Endodermal cell (in vitro differentiated cells): ENCODE data around the gene KYNU. TPM values are rescaled to one million over a fixed set of nuclear protein-coding genes. Genes with fewer than 3 reads are reported as not detected.

Experiments
- DNase-seq: peaks from one replicate; pipeline ENCODE4 v3.0.0-alpha.2; 2017
- H3K27ac ChIP-seq: 2 replicates; pipeline ENCODE4 v1.5.1; 2013; ENCODE audit warnings: mild to moderate bottlenecking, low read depth, low read length, moderate library complexity
- H3K27me3 ChIP-seq: 2 replicates; pipeline ENCODE4 v1.6.1; 2013; ENCODE audit warnings: mild to moderate bottlenecking, low read length, moderate library complexity; ENCODE audit not compliant: insufficient read depth, control insufficient read depth, poor library complexity, severe bottlenecking
- H3K36me3 ChIP-seq: 2 replicates; pipeline ENCODE4 v1.7.0; 2013; ENCODE audit warnings: mild to moderate bottlenecking, low read length, moderate library complexity; ENCODE audit not compliant: control insufficient read depth, insufficient read depth
- H3K4me1 ChIP-seq: one replicate; pipeline ENCODE4 v1.7.0; 2013; ENCODE audit warnings: low read length; ENCODE audit not compliant: control insufficient read depth, insufficient read depth
- H3K4me3 ChIP-seq: 2 replicates; pipeline ENCODE4 v1.5.1; 2013; ENCODE audit warnings: mild to moderate bottlenecking, low read length, moderate library complexity
- H3K9ac ChIP-seq: 2 replicates; pipeline ENCODE4 v1.6.1; 2013; ENCODE audit warnings: mild to moderate bottlenecking, low read length, moderate library complexity; ENCODE audit not compliant: poor library complexity, severe bottlenecking; ENCODE audit errors: extremely low read depth
- H3K9me3 ChIP-seq: 2 replicates; pipeline ENCODE4 v1.6.1; 2013; ENCODE audit warnings: mild to moderate bottlenecking, low read length, moderate library complexity; ENCODE audit not compliant: control insufficient read depth
- H3K27ac Mint-ChIP-seq: 2 replicates; pipeline ENCODE4 v1.8.0; 2020; ENCODE audit warnings: mixed read lengths
- H3K27me3 Mint-ChIP-seq: 2 replicates; pipeline ENCODE4 v1.8.0; 2021; ENCODE audit warnings: mild to moderate bottlenecking, mixed read lengths; ENCODE audit not compliant: insufficient read depth
- H3K36me3 Mint-ChIP-seq: 2 replicates; pipeline ENCODE4 v1.8.0; 2020; ENCODE audit warnings: low read depth, mixed read lengths
- H3K4me1 Mint-ChIP-seq: 2 replicates; pipeline ENCODE4 v1.8.0; 2020; ENCODE audit warnings: mixed read lengths
- H3K4me3 Mint-ChIP-seq: 2 replicates; pipeline ENCODE4 v1.8.0; 2020; ENCODE audit warnings: mild to moderate bottlenecking, moderate library complexity, mixed read lengths
- H3K9me3 Mint-ChIP-seq: 2 replicates; pipeline ENCODE4 v1.8.0; 2020; ENCODE audit warnings: mild to moderate bottlenecking, mixed read lengths
- WGBS, 2 experiments: methylation state at CpG; one replicate each; pipeline versions ENCODE4 v1.1.5 to v1.1.7; 2013; ENCODE audit warnings: missing lambda C conversion rate in 2 of 2, mixed read lengths in 1 of 2; ENCODE audit not compliant: insufficient coverage in 1 of 2, insufficient read length in 1 of 2; 5-methylcytosine and 5-hydroxymethylcytosine counted together
- total RNA-seq, 2 donors: library from RNA; stranded (reverse); fragmentation: NEBNext Ultra II Directional in 1 of 2; extraction: Animal tissue kit (Norgen Biotek cat#: 25700) in 1 of 2; gene quantifications; 2 replicates in 1 of 2; 3 replicates in 1 of 2; pipeline ENCODE4 v1.2.1, GENCODE V29; 2021
- TF ChIP-seq, protein P1 (sequence below): fragments of 200-600 bp; sonication (generic); conservative IDR thresholded peaks from 2 replicates; pipeline ENCODE4 v1.5.0; 2021; ENCODE audit warnings: antibody characterized with exemption, mild to moderate bottlenecking

The KYNU gene
- total RNA-seq, 2 donors from 2014 or later = 1.2 to 4.2 TPM

DNA sequence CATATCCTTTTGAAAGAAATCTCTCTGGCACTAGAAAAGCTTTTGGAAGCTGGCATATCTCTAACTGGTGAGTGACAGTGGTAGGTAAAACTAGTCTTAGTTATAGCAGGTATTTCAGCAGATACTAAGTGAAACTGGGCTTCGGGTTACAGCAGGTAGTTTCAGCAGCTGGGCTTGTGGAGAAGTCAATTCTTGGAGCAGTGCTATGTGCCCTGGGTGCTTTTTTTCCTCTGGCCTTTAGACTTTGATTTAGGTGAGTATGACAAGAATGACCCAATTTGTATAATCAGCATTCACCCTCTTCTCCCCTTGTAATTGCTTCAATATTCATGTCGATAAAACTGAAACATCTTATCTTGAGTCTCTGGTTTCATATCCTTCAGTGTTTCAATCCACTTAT lies 123.1 kb downstream of the KYNU start:
- H3K4me3 Mint-ChIP-seq = no peak overlapping the region
- Histone ChIP-seq H3K36me3 (no peaks in the 10 kb centered on the region), H3K27ac (no peak overlapping the region), H3K9ac (no peak overlapping the region), H3K4me3 (no peak overlapping the region), H3K27me3 (no peaks in the 10 kb centered on the region), H3K4me1 (no peaks in the 10 kb centered on the region), H3K9me3 (no peaks in the 10 kb centered on the region)
- H3K4me1 Mint-ChIP-seq = no peaks in the 10 kb centered on the region
- TF ChIP-seq, protein P1, sequence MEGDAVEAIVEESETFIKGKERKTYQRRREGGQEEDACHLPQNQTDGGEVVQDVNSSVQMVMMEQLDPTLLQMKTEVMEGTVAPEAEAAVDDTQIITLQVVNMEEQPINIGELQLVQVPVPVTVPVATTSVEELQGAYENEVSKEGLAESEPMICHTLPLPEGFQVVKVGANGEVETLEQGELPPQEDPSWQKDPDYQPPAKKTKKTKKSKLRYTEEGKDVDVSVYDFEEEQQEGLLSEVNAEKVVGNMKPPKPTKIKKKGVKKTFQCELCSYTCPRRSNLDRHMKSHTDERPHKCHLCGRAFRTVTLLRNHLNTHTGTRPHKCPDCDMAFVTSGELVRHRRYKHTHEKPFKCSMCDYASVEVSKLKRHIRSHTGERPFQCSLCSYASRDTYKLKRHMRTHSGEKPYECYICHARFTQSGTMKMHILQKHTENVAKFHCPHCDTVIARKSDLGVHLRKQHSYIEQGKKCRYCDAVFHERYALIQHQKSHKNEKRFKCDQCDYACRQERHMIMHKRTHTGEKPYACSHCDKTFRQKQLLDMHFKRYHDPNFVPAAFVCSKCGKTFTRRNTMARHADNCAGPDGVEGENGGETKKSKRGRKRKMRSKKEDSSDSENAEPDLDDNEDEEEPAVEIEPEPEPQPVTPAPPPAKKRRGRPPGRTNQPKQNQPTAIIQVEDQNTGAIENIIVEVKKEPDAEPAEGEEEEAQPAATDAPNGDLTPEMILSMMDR = no peak
- no peaks in the 10 kb centered on the region for H3K36me3 Mint-ChIP-seq
- H3K9me3 Mint-ChIP-seq = no peaks in the 10 kb centered on the region
- no peaks in the 10 kb centered on the region for H3K27me3 Mint-ChIP-seq
- H3K27ac Mint-ChIP-seq = no peak overlapping the region
- no peak for DNase-seq
- WGBS, 2 experiments = 92 to 100% methylated on average over 1 to 2 of the region's 2 CpGs

DNA sequence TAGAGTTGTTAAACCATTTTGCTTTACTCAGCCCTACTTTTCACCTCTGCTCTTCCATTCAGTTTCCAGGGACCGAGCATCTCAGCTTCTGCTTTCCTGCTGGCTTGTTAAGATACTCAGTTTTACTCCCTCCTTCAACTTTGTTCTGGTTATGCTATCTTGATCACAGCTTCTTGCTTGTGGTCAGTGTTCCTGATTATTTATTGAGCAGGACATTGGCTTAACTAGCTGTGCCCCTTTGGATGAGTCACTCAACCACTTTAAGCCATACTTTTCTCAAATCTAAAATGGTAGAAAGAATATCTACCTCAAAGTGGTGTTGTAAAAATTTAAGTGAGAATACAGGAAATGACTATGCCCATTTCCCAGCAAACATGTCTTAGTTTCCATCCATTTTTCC lies 124.0 kb downstream of the KYNU start:
- no peak for DNase-seq
- 92% methylated on average over 1 of the region's 1 CpG; no CpG with 5 or more reads in 1 of the 2 experiments for WGBS, 2 experiments
- no peaks in the 10 kb centered on the region for H3K4me1 Mint-ChIP-seq
- Histone ChIP-seq H3K36me3 (no peaks in the 10 kb centered on the region), H3K9ac (no peak overlapping the region), H3K4me3 (no peak overlapping the region), H3K27ac (no peak overlapping the region), H3K27me3 (no peaks in the 10 kb centered on the region), H3K9me3 (no peaks in the 10 kb centered on the region), H3K4me1 (no peaks in the 10 kb centered on the region)
- peaks cover 3% of the 10 kb centered on the region for H3K36me3 Mint-ChIP-seq
- H3K27ac Mint-ChIP-seq = no peak overlapping the region
- no peaks in the 10 kb centered on the region for H3K27me3 Mint-ChIP-seq
- H3K9me3 Mint-ChIP-seq = peaks cover 3% of the 10 kb centered on the region
- H3K4me3 Mint-ChIP-seq = no peak overlapping the region
- TF ChIP-seq, protein P1 = no peak

DNA sequence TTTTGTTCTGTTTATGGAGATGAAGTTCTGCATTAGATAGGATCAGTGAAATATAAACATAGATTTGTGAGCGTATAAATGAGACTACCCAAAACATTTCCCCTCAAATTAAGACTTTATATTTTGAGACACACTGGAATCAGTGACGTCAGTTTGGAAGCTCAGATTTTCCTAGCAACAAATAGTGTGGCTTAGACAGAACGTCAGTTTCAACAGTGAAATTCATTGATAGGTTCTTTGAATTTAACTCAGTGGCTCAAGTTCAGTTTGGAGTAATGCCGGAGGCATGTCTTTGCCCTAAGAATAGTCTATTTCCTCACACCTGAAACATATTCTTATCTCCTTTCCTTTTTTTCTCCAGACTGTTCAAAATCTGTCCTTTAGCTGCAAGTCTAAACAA lies 138.2 kb downstream of the KYNU start:
- Histone ChIP-seq H3K36me3 (no peaks in the 10 kb centered on the region), H3K4me1 (no peaks in the 10 kb centered on the region), H3K9me3 (no peaks in the 10 kb centered on the region), H3K27me3 (no peaks in the 10 kb centered on the region), H3K27ac (no peak overlapping the region), H3K4me3 (no peak overlapping the region), H3K9ac (no peak overlapping the region)
- no peaks in the 10 kb centered on the region for H3K27me3 Mint-ChIP-seq
- peaks cover 2% of the 10 kb centered on the region for H3K9me3 Mint-ChIP-seq
- DNase-seq = no peak
- TF ChIP-seq, protein P1 = no peak
- no peak overlapping the region for H3K4me3 Mint-ChIP-seq
- 79 to 90% methylated on average over 3 to 4 of the region's 4 CpGs for WGBS, 2 experiments
- no peaks in the 10 kb centered on the region for H3K4me1 Mint-ChIP-seq
- H3K36me3 Mint-ChIP-seq = no peaks in the 10 kb centered on the region
- H3K27ac Mint-ChIP-seq = no peak overlapping the region
